Neural progenitor cell (in vitro differentiated cells): ENCODE measurements around the gene NTM.

Experiments used
- EZH2phosphoT487 ChIP-seq: fragments of 200-600 bp; sonication (generic); IDR thresholded peaks from 2 replicates; pipeline ENCODE4 v1.6.1; 2017; ENCODE audit warnings: antibody characterized with exemption
- TF ChIP-seq, protein P1 (sequence below): fragments of 200-600 bp; sonication (generic); IDR thresholded peaks from 2 replicates; pipeline ENCODE4 v1.5.1; 2017; ENCODE audit warnings: antibody characterized with exemption, mild to moderate bottlenecking

DNA sequence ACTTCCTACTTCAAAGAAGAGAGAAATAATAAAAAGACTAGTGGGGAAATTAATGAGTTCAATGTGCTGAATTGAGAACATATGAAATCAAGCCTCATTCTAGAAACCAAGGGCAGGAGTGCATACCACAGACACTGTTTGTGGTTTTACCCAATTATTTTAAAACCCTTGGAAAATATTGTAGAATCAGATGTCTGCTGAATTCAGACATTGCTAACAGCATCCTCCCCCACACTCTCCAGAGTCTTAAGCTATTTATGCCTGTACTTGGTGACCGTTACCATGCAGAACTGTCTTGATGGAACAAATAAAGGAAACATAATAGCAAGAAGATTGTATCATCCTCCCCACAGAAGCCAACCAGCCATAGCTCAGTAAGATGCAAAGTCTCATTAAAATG, 850.1 kb downstream of the NTM start:
- no peak for TF ChIP-seq EZH2phosphoT487
- TF ChIP-seq, protein P1, sequence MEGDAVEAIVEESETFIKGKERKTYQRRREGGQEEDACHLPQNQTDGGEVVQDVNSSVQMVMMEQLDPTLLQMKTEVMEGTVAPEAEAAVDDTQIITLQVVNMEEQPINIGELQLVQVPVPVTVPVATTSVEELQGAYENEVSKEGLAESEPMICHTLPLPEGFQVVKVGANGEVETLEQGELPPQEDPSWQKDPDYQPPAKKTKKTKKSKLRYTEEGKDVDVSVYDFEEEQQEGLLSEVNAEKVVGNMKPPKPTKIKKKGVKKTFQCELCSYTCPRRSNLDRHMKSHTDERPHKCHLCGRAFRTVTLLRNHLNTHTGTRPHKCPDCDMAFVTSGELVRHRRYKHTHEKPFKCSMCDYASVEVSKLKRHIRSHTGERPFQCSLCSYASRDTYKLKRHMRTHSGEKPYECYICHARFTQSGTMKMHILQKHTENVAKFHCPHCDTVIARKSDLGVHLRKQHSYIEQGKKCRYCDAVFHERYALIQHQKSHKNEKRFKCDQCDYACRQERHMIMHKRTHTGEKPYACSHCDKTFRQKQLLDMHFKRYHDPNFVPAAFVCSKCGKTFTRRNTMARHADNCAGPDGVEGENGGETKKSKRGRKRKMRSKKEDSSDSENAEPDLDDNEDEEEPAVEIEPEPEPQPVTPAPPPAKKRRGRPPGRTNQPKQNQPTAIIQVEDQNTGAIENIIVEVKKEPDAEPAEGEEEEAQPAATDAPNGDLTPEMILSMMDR, result no peak
